Astrocyte of the hippocampus (primary cell): ENCODE data around the gene MRPL24.
"Not testable (repeated sequence)": the region's sequence is repeated elsewhere in the genome, so short reads cannot be mapped to it uniquely, and the experiment has no call there.

Experiments used
- DNase-seq: peaks from one replicate; pipeline ENCODE4 v3.0.0; 2011; ENCODE audit warnings: low read depth, low spot score

Gene MRPL24

DNA sequence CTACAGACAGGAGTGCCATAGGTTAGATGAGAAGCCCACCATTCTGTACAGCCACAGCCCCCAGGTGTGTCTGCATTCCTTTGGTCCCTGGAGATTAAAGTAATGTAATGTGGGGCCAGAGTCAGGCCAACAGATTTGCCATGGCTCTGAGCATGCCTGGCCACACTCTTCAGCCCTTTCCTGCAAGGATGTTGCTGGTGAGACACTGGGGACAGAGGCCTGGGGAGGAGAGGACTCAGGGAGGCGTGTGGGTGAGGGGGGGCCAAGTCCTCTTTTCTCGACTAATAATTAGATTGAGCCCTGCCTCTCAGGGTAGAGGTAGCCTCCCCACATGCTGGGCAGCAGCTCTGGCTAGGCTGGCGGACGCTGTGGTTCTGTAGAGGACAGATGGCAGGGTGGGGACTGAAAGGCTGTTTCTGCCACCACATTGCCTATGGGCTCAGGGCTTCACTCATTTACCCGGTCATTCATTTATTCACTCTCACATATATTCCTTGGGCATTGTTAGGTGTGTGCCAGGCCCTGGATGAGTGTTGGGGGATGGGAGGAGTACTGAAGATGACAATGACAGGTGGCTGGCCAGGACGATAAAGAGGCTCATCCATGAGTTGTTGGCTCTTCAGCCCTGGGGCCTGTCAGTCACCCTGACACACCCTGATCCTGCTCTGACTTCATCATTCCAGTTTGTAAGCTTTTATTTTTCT, 19.4 kb upstream of the MRPL24 start:
- no peak for DNase-seq

DNA sequence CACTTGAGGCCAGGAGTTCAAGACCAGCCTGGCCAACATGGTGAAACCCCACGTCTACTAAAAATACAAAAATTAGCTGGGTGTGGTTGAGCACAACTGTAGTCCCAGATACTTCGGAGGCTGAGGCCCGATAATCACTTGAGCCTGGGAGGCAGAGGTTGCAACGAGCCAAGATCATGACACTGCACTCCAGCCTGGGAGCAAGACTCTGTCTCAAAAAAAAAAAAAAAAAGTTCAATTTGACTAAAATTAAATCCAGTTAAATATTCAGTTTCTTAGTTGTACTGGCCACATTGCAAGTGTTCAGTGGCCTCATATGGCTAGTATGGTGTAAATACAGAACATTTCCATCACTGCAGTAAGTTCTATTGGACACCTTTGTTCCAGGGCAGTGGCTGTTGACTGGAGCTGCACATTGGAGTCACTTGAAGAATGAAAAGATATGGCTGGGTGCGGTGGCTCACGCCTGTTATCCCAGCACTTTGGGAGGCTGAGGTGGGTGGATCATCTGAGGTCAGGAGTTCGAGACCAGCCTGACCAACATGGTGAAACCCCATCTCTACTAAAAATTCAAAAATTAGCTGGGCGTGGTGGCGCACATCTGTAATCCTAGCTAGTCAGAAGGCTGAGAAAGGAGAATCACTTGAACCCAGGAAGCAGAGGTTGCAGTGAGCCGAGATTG, 16.8 kb upstream of the MRPL24 start:
- not testable (repeated sequence) for DNase-seq

DNA sequence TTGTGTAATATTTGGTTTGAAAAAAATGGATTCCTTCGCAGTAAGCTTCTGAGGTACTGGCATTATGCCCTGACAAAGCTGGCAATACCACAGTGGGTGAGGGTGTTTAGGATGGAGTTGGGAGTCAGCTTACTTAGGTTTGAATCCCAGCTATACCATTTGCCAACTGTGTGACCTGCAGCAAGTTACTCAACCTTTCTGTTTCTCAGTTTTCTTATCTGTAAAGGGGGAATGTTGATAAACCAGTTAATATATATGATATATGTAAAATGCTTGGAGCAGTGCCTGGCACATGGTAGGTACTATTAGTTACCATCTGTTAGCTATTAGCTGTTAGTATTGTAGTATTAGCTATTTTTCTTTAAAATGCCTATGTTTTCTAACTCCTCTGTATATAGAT, 15.5 kb upstream of the MRPL24 start:
- DNase-seq: no peak

DNA sequence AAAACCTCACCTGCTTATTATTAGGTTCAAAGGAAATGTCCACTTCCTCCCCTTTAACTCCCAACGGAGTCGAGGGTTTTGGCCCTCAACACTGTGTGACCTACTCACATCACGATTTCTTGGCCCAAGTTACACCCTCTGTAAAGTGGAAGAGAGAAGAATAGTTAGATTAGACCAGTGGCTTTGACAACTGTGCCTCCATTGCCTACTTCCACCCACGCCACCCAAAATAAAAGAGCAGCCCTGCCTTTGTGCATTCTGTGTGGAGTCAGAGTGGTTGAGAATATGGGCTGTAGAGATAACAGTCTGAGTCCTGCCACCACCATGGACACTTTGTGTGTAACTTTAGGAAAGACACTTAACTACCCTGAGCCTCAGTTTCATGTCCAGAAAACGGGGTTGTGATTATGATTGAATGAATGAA, 14.7 kb upstream of the MRPL24 start:
- no peak for DNase-seq

DNA sequence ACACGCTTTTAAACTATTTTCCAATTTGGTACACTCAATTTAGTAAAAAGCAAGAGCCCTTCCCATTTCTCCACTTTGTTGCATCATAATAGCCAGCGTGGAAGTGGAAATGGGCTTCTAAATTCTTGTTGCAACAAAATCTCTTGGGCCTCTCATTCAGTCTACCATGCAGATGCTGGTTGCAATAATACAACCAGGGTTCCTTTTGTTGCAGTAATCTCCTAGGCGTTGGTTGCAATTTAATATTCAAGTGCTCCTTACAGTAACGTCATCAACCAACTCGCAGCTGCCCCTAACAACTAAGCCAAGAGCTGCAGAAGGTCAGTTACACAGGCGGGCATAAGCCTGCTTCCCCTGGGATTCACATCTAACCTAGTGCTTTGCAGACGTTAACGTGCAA, 13.3 kb upstream of the MRPL24 start:
- no peak for DNase-seq

DNA sequence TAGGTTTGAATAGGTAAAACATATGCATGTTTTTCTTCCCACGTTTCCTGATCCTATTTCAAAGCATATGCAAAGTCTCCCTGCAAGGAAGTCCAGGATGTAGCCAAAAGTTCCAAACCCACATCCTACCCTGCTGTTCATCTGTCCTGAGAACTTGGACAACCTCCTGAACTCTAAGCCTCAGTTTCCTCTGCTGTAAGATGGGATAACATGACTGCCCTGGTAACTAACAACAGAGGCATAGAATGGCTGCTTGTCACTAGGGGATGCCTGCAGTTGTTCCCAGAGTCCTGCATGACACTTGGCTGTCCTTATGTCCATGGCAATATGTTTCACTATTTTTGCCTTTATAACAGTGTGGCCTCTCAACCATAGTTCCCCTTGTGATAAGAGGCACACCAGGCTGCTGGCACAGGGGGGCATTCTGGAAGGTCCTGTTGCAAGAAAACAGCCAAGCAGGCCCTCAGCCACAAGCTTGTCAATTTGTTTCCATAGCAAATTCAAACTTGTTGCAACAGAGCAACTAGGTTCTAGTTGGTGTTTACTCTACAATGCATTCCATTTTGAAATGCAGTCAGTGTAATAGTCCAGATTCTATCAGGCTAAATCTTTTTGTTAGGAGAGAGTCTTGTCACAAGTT, 12.1 kb upstream of the MRPL24 start:
- no peak for DNase-seq

DNA sequence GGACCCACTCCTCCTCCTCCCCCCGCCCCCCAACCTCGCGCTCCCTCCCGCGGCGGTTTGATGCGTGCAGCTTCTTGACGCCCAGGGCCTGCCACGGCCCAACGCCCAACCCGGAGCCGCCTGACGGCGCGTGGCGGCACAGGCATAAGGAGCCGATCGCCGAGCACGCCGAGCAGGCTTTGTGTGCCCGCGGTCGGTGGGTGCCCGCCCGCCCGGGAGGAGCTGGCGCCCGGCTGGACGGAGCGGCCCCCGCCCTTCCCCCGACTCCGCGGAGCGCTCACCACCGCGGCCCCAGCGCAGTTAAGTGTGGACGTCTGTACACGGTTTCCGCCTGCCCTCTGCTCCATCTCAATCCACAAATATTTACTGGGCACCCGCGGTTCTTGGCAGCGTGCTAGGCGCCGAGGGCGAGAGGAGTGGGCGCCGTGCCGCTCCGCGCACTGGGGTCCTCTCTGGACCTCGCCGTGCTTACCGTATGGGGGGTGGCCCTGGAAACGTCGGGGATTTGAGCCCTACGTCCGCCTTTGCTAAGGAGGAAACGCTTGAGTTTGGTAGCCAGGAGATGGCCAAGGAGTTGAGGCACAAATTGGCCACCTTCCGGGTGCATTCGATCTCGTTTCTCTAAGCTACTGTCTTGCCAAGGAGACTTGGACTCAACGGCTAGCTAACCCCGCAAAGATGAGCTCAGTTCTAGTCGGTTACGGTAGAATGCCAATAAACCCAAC, 11.0 kb upstream of the MRPL24 start:
- peak; percentile 99 for DNase-seq

DNA sequence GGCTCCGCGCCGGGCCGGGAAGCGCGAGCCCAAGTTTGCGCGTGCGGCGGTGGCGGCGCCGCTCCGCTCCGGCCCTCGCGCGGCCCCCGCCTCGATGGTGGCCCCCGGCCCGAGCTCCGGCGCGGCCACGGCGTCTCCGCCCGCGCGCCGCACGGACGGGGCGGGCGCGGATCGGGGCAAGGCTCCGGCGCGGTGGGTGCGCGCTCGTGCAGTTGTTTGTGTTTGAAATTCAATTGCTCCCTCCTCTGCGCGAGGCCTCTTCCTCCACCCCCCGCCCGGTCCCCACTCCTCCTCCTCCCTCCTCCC, 10.5 kb upstream of the MRPL24 start, which contains the start of gene HDGF:
HDGF (minus strand) TSS at position 225 of the 306 bp plus-strand sequence. CDS start 246 bp downstream, outside the sequence.
- DNase-seq: no peak

DNA sequence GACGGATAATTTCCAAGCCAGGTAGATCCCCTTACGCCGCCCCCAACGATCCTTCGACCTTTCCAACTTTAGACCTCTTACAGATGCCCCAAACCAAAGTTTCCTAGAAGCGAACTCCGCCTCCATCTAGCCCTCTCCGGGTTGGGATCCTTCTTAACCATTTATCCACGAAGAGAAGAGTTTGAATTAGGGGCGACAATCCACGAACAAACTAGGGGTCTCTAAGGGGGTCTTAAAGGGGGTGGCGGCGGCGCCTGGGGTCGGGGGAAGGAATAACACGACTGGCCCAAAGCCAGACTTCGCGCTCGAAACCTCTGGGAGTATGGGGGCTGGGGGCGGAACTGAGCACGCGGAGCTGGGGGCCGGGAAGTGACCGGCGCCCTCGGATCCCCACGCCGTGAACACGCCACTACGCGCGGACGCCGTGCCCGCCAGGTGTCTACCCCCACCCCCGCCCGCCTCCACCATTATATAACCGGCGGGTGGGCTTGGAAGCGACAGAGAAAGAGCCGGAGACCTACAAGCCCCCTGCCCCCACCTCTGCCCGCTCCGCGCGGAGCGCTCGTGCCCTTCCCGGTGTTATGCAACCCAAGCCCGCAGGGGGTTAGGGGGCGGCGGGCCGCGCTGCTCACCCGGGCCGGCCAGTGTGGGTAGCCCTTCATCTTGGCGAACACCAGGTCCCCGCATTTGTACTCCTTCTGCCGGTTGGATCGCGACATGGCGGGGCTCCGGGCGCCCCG, 10.0 kb upstream of the MRPL24 start:
- DNase-seq: no peak

DNA sequence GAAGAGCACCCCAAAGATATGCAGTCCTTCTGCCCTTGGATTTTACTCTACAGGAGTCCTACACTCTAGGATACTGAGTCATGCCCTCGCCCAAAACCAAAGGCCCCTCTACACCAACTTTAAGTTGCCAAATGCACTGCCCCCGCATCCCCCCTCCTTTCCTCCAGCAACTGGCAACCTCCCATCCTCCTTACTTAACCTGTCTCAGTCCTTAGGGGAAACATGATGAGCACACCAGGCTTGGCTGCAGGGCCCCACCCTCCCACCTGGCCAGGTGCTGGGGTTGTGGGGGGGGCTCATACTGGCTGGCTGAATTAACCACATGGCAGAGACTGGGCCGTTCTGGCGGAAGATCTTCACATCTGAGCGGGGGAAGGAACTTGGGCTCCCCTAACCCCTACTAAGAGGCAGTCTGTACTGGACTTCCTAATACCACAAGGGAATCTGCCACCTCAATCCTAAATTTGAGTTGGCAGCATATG, 9.3 kb upstream of the MRPL24 start:
- peak; percentile 28 for DNase-seq

DNA sequence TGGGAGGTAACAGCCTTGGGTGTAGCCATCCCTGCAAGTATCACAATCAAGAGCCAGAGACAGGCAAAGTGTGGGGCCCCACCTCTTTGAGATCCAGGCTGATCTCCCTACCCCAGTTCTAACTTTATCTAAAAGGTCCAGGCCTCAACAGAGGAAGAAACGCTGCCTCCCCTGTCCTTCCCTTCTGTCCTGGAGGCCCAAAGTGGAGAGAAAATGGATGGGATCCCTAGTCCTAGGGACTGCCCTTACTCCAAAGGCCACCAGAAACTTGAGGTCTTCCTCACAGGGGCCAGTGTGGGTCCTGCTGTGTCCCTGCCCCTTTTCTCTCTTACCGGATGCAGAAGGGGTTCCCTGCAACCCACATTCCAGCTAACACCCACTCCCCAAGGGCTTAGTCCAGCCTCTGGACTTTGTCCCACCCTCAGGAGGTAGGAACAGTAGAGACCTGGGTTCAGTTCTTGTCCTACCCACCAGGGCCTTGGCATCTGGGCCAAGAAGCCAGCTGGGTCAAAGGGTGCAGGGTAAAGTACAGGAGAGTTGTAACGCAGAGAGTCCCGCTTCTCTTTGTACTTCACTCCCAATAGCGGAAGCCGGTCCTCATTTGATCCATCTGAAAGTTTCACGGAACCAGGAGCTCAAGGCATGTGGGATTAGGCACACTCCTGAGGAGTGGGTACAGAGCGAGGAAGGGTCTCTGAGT, 8.7 kb upstream of the MRPL24 start:
- DNase-seq: no peak

DNA sequence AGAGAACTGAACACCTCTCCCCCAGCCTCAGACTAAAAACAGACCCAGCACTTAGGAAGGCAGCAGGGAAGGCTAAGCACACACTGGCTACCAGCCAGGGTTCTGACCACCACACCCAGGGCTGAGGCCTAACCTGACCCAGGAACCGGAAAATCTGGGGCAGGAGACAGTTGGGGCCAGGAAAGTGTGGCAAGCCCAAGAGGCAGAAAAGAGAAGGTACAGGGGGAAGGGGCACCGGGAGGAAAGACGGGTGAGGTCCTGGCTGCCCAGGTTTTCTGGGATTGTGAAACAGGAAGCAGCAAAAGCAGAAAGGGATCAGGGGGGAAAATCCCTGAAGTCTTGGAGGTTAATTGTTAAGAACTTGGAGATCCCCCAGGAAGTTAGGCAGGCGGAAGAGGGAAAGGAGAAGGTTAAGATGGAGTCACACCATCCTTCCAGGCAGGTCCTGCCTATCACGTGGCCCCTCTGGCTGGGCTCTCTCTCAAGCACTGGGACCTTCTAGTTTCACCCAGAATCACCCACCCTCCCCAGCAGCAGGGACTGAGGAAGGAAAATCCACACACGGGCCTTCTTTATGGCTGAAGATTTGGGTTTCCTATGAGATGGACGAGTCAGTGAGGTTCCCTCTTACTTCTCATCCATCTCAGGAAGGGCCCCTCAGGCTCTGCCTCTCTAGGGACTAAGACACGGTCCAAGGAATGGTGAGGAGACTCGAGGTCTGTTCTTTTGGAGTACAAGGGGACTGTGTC, 8.0 kb upstream of the MRPL24 start:
- DNase-seq: peak; percentile 58

DNA sequence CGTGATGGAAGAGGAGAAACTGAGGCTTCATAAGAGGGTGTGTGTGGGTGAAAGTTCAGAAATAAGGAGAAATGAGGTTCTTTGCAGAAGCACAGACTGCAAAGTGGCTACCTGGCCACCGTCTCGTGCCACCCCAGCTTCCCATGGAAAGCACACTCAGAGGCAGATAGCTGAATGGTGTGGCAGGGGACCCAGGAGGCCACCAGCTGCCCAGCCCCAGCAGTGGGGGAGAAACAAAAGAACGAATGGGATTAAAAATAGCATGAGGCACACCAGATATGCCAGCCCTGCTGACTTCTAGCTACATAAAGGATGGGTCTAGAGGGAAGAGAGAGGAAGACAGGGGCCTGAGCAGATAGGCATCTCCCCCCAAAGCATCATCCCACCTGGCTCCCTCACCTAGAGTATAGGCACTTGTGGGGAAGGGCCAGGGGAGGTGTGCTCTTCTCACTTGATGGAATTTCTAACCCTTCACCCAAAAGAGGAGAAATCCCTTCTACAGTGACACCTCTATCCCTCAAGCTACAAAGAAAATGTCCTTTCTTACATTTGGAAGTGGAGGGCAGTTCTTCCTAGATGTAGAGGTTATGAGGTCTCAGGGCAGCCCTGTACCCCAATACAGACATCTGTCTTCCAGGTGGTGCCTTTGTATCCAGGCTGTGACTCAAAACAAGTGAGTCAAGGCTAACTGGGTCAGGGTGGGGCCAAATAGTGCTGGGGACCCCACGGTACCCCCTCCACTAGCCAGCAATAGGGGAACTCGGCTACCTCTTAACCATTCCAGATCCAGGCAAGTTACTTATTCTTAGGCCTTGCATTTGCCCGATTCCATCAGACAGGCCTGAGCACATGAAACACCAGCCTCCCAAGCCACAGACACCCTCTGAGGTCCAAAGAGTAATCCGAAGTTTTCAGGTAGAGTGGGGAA, 7.1 kb upstream of the MRPL24 start:
- DNase-seq: peak; percentile 14

DNA sequence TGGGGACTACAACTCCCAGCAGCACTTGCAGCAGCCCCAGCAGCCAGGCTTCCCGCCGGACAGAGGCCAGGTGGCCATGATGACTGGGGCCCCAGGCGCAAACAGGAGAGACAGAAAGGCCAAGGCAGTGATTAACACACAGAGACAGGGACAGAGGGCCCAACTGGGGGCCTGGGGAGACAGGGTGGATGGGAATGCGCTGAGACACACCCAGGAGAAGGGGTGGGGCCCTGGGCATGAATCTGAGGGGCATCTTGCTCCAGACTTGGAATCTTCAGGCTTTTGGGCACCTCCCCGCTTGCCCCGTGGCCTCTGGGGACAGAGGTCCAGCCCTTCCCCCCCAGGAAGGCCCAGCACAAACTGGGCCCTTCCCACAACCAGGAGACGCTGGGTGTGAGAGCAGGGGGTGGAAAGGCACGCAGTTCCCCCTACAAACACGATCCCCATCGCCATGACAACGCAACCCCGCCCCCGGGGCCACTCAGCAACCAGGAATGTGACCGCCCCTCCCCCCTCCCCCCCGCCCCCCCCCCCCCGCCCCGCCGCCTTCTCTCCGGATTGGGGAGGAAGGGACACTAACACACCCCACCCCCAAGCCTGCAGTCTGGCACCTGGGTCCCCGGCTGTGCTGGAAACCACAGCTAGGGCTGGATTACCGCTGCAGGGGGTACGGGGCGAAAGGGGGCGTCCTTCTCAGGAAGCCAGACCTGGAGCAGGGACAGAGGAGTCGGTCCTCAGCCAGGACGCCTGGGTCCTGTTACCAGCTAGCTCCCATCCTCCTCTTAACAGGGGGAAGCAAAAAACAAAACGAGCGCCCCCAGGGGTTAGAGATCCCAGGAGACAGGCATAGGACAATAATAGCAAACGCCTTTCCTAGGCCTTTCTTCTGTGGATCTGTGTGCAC, 6.1 kb upstream of the MRPL24 start:
- DNase-seq: peak; percentile 96

DNA sequence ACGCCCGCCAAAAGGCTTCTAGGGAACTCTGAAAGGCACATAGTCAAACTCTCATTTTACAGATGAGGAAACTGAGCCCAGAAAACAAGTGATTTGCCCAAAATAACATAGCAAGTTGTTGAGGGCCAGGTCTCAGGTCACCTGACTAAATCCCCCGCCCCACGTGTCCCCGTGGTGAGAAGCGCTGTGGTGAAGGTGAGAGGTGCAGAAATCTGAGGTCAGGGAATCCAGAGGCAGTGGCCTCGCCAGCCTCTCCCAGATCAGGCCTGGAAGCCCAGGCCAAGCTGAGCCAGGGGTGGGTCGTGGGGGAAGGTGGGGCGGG, 5.5 kb upstream of the MRPL24 start:
- DNase-seq: no peak

DNA sequence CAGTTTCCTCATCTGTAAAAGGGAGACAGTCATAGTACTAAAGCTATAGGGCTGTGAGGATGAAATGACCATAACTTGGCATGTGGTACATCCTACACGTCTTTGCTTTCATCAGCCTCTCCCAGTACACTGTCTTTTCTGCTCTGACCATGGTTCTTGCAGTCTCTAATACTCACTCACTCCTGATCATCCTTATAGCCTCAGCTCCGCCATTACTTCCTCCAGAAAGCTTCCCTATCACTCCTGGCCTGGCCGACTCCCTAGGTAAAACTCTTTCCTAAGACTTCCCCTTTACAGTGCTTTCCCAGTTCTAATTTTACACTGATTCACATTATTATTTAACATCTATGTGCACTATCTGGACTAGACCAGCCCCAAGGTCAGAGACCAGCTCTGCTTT, 5.0 kb upstream of the MRPL24 start:
- DNase-seq: no peak

DNA sequence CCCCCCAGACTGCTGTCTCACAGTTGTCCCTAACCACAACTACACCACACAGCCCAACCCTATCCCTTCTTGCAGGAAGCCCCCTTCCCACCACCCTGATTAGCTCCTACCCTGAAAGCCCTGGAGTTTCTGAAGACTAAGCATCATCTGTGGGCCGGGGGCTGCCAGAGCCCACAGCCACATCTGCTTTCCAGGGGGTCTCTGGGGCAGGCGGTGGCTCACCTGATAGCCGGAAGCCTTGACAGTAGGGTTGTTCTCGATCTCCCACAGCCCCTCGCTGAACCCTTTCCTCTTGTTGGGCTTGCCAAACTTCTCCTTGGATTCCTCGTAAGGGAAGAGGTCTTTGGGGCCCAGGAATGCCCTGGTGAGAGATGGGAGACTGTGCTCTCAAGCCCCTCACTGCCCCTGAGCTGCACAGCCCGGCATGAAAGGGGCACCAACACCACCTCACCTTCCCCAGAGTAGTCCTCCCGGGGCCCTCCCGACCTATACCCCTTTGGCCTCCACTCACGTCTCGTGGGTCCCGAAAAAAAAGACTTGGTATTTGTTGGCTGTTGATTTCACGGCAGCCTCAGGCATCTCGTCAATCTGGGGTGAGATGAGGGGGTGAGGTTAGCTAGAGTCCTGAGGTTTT, 4.0 kb upstream of the MRPL24 start:
- no peak for DNase-seq

DNA sequence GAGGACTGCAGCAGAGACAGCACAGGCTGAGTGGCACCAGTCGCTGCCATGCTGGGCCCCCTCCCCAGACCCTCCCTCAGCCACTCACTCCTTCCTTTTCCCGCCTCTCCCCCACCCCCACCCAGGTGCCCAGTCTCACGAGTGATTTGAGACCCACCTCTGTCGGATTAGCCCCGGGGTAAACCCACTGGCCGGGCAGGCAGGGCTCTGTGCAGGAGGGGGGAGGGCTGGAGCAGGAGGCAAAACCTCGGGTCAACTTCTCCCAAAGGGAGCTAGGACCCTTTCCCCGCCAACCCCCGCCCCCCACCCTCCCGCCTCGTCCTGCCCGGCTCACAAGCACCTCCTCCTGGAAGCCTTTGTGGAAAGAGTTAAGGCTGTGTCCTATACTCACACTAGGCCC, 3.5 kb upstream of the MRPL24 start:
- no peak for DNase-seq
